Ammon's horn (tissue), 1 donor: Measurements from ENCODE around the gene SCRN1.

ENCODE experiments used
- DNase-seq: peaks from one replicate; pipeline ENCODE4 v3.0.0-alpha.2; 2016; ENCODE audit warnings: low spot score

SCRN1 gene

DNA sequence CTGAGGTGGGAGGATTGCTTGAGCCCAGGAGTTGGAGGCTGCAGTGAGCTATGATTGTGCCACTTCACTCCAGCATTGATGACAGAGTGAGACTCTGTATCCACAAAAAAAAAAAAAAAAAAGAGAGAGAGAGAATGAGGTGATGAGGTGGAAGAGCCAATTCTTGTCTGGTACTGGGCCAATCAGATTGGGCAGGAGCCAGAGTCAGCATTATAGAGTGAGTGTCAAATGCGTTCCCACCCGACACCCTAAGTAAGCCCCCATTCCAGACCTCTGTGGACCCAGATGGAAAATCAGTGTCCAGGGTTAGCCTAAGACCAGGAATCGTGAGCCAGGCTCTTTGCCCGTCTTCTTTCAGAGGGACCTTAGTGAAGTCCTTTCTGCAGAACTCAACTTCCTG is 99.3 kb downstream of the SCRN1 start:
- no peak for DNase-seq

GRCh38 chr7:29889288-29889687 is 100.3 kb downstream of the SCRN1 start:
- no peak for DNase-seq

- DNase-seq: no peak
These were observed 101.6 kb downstream of the SCRN1 start for GRCh38 chr7:29888006-29888405.

DNA sequence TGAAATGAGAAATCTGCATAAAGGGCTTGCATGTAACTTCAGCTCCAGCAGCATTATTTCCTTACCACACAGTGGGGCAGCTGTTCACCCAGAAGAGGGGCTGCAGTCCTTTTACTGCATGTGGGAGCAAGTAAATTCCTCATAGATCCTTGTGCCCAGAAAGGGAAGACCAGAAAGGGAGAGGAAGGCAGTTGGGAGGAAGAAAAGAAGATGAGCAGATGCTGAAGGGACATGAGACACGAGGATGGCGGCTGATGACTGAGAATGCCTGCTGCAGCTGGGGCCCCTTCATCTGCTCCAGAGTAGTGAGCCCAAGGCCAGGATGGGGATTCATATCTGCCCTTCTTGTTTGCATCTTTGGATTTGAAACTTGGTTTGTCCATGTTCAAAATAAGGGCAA is 102.8 kb downstream of the SCRN1 start:
- DNase-seq: no peak

DNA sequence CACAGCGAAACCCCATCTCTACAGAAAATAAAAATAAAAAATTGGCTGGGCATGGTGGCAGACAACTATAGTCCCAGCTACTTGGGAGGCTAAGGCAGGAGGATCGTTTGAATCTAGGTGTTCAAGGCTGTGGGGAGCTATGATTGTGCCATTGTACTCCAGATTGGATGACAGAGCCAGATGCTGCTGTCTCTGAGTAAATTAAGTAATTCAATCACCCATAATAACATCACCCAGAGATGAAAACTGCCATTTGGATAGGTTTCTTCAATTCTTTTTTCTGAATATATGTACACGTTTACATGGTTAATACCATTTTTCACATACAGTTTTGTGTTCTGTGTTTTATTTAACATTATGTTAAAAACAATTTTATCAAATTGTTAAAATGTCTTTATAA is 104.0 kb downstream of the SCRN1 start:
- DNase-seq: no peak

DNA sequence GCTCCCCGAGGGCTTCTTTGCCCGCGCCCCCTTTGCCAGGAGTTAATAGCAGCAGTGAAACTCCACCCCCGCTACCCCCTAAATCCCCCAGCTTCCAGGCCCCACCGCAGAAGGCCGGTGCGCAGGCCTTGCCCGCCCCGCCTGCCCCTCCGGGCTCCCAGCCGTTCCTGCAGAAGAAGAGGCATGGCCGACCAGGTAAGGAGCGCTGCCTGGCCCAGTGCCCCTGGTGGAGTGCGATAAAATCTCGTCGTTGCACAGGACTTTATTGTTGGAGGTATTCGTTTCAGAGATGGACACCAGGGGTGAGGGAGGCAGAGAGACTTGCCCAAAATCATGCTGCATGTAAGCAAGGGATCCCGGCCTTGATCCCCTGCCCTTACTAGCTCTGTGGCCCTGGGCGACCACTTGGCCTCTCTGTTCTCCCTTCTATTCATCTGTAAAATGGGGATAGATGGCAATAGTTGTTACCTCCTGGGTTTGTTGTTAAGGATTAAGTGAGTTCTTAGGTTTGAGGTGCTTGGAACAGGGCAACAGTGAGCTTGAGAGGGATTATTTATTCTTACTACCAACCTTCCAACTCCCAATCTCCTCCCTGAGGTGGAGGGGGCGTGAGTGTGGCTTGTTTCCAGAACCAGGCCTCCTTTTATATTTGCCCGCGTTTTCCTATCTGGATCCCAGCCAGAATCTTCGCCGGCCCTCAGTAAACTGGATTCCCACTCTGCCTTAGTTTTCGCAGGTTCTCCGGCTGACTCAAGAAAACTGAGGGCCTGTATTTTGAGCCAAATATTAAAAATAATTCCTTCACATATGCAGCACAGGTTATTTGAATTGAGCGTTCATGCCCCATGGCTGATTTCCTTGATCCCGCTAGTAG is 105.0 kb downstream of the SCRN1 start:
- no peak for DNase-seq

- DNase-seq: no peak
These were observed 105.9 kb downstream of the SCRN1 start for GRCh38 chr7:29883462-29884398.

- no peak for DNase-seq
These were observed 107.1 kb downstream of the SCRN1 start for GRCh38 chr7:29882481-29882880.

- DNase-seq: no peak
These were observed 107.9 kb downstream of the SCRN1 start for GRCh38 chr7:29881724-29882123.

DNA sequence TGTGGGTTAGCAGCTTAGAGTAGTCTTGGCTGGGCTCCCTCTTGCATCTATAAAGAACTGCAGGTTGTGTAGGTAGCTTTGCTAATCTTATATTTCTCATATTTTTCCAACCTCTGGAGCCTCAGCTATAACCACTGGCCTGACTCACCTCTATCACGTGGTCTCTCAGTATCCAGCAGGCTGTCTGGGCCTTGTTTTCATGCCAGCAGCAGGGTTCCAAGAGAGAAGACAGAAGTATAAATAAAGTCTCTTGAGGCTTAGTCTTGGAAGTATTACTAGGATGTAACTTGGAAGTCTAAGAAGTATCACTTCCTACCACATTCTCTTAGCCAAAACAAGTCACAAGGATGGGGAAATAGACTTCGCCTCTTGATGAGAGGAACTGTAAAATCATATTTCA is 110.0 kb downstream of the SCRN1 start:
- DNase-seq: no peak

- no peak for DNase-seq
These were observed 111.4 kb downstream of the SCRN1 start for GRCh38 chr7:29878081-29878688.

GRCh38 chr7:29877196-29877595 is 112.4 kb downstream of the SCRN1 start:
- DNase-seq: peak; percentile 39

DNA sequence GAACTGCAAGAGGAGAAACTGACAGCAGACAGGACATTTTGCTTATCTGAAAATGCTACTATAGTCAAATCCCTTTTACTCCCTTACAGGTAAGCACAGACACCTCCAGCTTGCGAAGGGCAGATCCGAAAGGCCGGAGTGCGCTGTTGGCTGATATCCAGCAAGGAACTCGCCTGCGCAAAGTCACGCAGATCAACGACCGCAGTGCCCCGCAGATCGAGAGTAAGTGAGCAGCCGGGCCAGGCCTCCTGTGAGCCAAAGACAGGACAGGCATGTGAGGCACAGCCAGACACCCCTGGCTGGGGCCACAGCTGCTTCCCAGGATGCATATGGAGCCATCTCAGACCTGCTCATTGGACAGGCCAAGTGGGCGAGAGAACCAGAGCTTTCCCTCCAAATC is 113.9 kb downstream of the SCRN1 start:
- DNase-seq: no peak

DNA sequence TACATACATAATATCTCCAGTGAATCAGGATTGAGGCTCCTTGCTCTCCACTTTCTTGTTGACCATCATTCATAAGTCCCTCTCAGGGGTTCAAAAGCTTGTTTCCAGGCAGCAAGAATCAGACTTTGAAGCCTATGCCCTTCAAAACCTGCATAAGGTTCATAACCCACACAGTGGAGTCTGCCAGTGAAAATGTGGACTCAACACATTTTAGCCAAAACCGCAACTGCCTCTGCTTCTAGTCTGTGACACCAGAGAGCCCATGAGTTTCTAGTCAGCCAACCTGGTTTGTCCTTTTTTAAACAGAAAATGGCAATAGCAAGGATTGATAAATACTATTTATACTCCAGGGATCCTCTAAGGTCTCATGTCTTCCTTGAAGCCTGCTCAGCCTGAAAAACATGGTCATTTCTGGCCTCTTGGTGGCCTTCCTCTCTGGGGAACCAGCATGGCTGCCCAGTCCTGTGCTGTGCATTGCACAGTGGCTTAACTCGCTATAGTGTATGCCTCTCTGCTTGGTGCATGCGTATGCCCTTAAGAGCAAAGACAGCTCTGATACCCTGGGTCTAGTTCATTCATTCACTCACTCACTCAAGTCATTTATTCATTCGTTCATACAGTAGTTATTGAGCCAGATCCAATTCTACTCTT is 115.8 kb downstream of the SCRN1 start:
- DNase-seq: no peak

DNA sequence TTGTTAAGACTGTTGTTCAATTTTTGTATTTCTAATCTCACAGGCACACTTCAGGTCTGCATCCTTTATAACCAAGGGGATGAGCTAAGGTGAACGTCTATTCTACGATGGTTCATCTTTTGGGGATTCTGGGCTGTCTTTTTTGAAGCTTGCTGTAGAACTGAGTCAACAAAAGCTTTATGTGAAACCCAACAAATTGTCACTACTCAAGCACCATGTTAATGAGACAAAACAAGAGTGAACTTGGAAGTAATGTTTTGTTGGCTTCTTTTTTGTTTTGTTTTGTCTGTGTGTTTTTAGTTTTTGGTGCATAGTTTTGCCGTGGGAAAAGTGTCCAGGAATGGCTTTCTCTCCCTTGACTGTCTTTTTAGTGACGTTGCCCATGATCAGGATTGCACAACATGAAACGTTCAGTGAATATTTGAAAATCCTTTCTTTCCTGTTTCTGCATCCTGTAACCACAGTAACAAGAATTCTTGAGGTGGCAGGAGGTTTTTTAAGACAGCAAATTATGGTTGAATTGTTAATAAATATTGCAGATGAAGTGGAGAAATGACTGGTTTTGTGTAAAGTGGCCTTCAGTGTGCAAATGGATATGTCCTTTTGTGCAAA is 117.7 kb downstream of the SCRN1 start:
- DNase-seq: no peak
